Adipocyte (in vitro differentiated cells): ENCODE results near the gene COL26A1.
A peak's percentile ranks its signal among the peaks of the same experiment; 100 is the strongest.

ENCODE experiments used
- DNase-seq: peaks from one replicate; pipeline ENCODE4 v3.0.0-alpha.2; 2015; ENCODE audit warnings: low read depth
- H3K27me3 ChIP-seq: replicated peaks from 2 replicates; pipeline ENCODE4 v1.7.0; 2013; ENCODE audit warnings: mild to moderate bottlenecking, low read length, moderate library complexity; ENCODE audit not compliant: control insufficient read depth, insufficient read depth
- H3K36me3 ChIP-seq: 2 replicates; pipeline ENCODE4 v1.7.0; 2013; ENCODE audit warnings: low read length, mild to moderate bottlenecking, moderate library complexity; ENCODE audit not compliant: control insufficient read depth, insufficient read depth, severe bottlenecking
- H3K4me1 ChIP-seq: 2 replicates; pipeline ENCODE4 v1.7.0; 2013; ENCODE audit warnings: mild to moderate bottlenecking, low read length, moderate library complexity; ENCODE audit not compliant: control insufficient read depth, insufficient read depth
- H3K4me3 ChIP-seq: 2 replicates; pipeline ENCODE4 v1.7.0; 2013; ENCODE audit warnings: mild to moderate bottlenecking, low read length, moderate library complexity
- H3K9ac ChIP-seq: 2 replicates; pipeline ENCODE4 v1.7.0; 2013; ENCODE audit warnings: mild to moderate bottlenecking, low read length, moderate library complexity
- H3K9me3 ChIP-seq: 2 replicates; pipeline ENCODE4 v1.7.0; 2013; ENCODE audit warnings: mild to moderate bottlenecking, low read length, moderate library complexity; ENCODE audit not compliant: control insufficient read depth

COL26A1 gene

GRCh38 chr7:101393865-101394264 lies 31.2 kb downstream of the COL26A1 start:
- H3K4me1 ChIP-seq: peaks cover 6% of the 10 kb centered on the region
- peaks cover 8% of the 10 kb centered on the region for H3K9me3 ChIP-seq
- H3K36me3 ChIP-seq: no peaks in the 10 kb centered on the region
- no peak for DNase-seq
- no peak overlapping the region for H3K9ac ChIP-seq
- H3K4me3 ChIP-seq: no peak overlapping the region
- peaks cover 55% of the 10 kb centered on the region for H3K27me3 ChIP-seq

- Histone ChIP-seq H3K4me3 (no peak overlapping the region), H3K9me3 (peaks cover 8% of the 10 kb centered on the region), H3K4me1 (peaks cover 6% of the 10 kb centered on the region), H3K9ac (no peak overlapping the region), H3K36me3 (no peaks in the 10 kb centered on the region), H3K27me3 (peaks cover 47% of the 10 kb centered on the region)
- no peak for DNase-seq
Measured at GRCh38 chr7:101395376-101395775, 32.7 kb downstream of the COL26A1 start.

- no peak overlapping the region for H3K4me3 ChIP-seq
- peaks cover 47% of the 10 kb centered on the region for H3K27me3 ChIP-seq
- H3K4me1 ChIP-seq: peaks cover 7% of the 10 kb centered on the region
Measured at GRCh38 chr7:101397243-101397642, 34.6 kb downstream of the COL26A1 start.

GRCh38 chr7:101397770-101398324 lies 35.2 kb downstream of the COL26A1 start:
- Histone ChIP-seq H3K36me3 (no peaks in the 10 kb centered on the region), H3K4me3 (no peak overlapping the region), H3K9ac (no peak overlapping the region), H3K4me1 (peaks cover 7% of the 10 kb centered on the region), H3K9me3 (peaks cover 8% of the 10 kb centered on the region), H3K27me3 (peaks cover 46% of the 10 kb centered on the region)
- no peak for DNase-seq

More at GRCh38 chr7:101397243-101397642, 34.6 kb downstream of the COL26A1 start:
- no peaks in the 10 kb centered on the region for H3K36me3 ChIP-seq
- H3K9ac ChIP-seq: no peak overlapping the region
- no peak for DNase-seq
- H3K9me3 ChIP-seq: peaks cover 8% of the 10 kb centered on the region

- Histone ChIP-seq H3K4me1 (peaks cover 7% of the 10 kb centered on the region), H3K9me3 (peaks cover 8% of the 10 kb centered on the region), H3K36me3 (no peaks in the 10 kb centered on the region), H3K27me3 (peaks cover 50% of the 10 kb centered on the region), H3K9ac (no peak overlapping the region), H3K4me3 (no peak overlapping the region)
- no peak for DNase-seq
Measured at GRCh38 chr7:101398396-101399289, 36.0 kb downstream of the COL26A1 start.

- DNase-seq: peak; percentile 53
- peaks cover 7% of the 10 kb centered on the region for H3K4me1 ChIP-seq
- no peak overlapping the region for H3K4me3 ChIP-seq
- no peak overlapping the region for H3K9ac ChIP-seq
- H3K36me3 ChIP-seq: no peaks in the 10 kb centered on the region
- peaks cover 12% of the 10 kb centered on the region for H3K9me3 ChIP-seq
- peaks cover 50% of the 10 kb centered on the region for H3K27me3 ChIP-seq
Measured at GRCh38 chr7:101399759-101400158, 37.1 kb downstream of the COL26A1 start.

- Histone ChIP-seq H3K36me3 (no peaks in the 10 kb centered on the region), H3K9ac (no peak overlapping the region), H3K9me3 (peaks cover 12% of the 10 kb centered on the region), H3K27me3 (peaks cover 47% of the 10 kb centered on the region), H3K4me1 (peaks cover 7% of the 10 kb centered on the region), H3K4me3 (no peak overlapping the region)
- DNase-seq: no peak
Measured at GRCh38 chr7:101400751-101401150, 38.1 kb downstream of the COL26A1 start.

GRCh38 chr7:101401390-101402080 lies 38.9 kb downstream of the COL26A1 start:
- Histone ChIP-seq H3K4me3 (no peak overlapping the region), H3K27me3 (peaks cover 51% of the 10 kb centered on the region), H3K36me3 (no peaks in the 10 kb centered on the region), H3K4me1 (peaks cover 7% of the 10 kb centered on the region), H3K9ac (no peak overlapping the region), H3K9me3 (peaks cover 12% of the 10 kb centered on the region)
- DNase-seq: no peak

GRCh38 chr7:101402081-101402779 lies 39.6 kb downstream of the COL26A1 start:
- Histone ChIP-seq H3K4me1 (peaks cover 7% of the 10 kb centered on the region), H3K36me3 (no peaks in the 10 kb centered on the region), H3K27me3 (peaks cover 52% of the 10 kb centered on the region), H3K4me3 (no peak overlapping the region), H3K9me3 (peaks cover 12% of the 10 kb centered on the region), H3K9ac (no peak overlapping the region)
- DNase-seq: peak; percentile 76

- Histone ChIP-seq H3K9me3 (peaks cover 9% of the 10 kb centered on the region), H3K4me1 (peaks cover 7% of the 10 kb centered on the region), H3K4me3 (no peak overlapping the region), H3K27me3 (peaks cover 53% of the 10 kb centered on the region), H3K36me3 (no peaks in the 10 kb centered on the region), H3K9ac (no peak overlapping the region)
- no peak for DNase-seq
Measured at GRCh38 chr7:101402835-101403234, 40.2 kb downstream of the COL26A1 start.
